ENCODE data around the gene TIAM1. TPM values are rescaled to one million over a fixed set of nuclear protein-coding genes. Genes with fewer than 3 reads are reported as not detected.

The TIAM1 gene
- total RNA-seq, 1 donor from 2014 or later = 41.3 TPM

DNA sequence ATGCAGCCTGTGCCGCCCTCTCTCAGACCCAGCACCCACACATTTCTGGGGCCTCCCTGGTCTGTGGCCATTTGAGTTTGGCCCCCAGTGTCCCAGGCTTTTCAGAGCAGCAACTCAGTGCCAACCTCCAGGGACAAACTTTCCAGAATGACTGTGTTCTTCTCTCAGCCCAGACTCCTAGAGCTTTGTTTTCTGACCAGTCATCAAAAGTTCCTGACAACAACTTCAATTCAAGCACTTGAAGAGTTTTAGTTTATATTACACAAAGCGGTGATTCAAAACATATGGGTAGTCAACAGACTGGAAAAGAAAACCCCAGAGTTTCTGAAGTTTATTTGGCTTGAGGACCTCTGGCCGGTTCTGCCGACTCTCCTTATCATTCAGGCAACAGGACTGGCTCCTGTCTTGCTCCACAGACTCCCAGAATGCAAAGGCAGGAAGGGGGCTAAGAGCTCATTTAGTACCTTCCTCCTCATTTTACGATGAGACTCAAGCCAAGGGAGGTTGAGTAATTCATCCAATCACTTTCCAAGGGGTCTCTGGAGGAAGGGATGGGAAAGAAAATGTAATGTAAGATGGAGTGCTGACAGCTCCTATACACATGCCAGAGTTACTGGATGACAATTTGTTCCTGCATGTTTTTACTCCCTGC is 27.0 kb upstream of the TIAM1 start:
- TF ChIP-seq CTCF (IDR thresholded peaks at IDR 0.05) (no peak), POLR2A (IDR thresholded peaks at IDR 0.05) (no peak), POLR2AphosphoS5 (IDR thresholded peaks at IDR 0.05; ENCODE audit: insufficient read depth in 1 of 2, low read depth in 1 of 2) (no peak)
- H3K27ac ChIP-seq = no peak overlapping the region
- no peaks in the 10 kb centered on the region for H3K36me3 ChIP-seq
- H3K27me3 ChIP-seq = no peaks in the 10 kb centered on the region
- H3K9me3 ChIP-seq = no peaks in the 10 kb centered on the region
- no peaks in the 10 kb centered on the region for H3K4me1 ChIP-seq
- DNase-seq (ENCODE audit: extremely low spot score in 2 of 2) = no peak
- intact Hi-C loops (cut with DNase I) = no loop called here
- H3K4me3 ChIP-seq = no peak overlapping the region

DNA sequence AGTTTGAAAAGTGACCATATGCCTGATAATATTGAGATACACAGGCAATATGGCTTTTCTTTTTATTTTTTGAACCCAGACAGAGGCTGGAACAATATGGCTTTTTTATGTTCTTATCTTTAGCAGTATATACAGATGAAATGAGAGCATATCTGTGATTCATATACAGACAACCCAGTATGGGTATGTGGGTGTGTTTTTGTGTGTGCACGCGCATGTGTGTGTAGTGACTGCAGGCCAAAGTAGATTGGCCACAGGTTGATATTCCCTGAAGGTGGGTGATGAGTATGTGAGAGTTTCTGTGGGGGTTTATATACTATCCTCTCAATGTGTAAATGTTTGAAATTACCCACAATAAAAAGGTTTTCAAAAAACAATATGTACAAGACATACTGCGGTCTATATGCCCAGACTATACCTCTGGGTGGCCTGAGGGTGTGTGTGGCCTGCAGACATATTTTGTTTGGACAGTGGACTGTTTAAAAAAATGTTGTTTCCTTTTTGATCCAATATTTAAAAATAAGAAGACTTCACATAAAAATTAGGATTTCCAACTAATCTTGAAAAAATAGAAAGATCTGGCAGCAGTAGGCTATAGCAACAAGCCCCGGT is 26.3 kb upstream of the TIAM1 start:
- no peaks in the 10 kb centered on the region for H3K36me3 ChIP-seq
- TF ChIP-seq POLR2AphosphoS5 (IDR thresholded peaks at IDR 0.05; ENCODE audit: insufficient read depth in 1 of 2, low read depth in 1 of 2) (no peak), POLR2A (IDR thresholded peaks at IDR 0.05) (no peak), CTCF (IDR thresholded peaks at IDR 0.05) (no peak)
- no peaks in the 10 kb centered on the region for H3K4me1 ChIP-seq
- intact Hi-C loops (cut with DNase I) = no loop called here
- H3K27ac ChIP-seq = no peak overlapping the region
- no peaks in the 10 kb centered on the region for H3K9me3 ChIP-seq
- no peak for DNase-seq (ENCODE audit: extremely low spot score in 2 of 2)
- no peaks in the 10 kb centered on the region for H3K27me3 ChIP-seq
- H3K4me3 ChIP-seq = no peak overlapping the region

- Histone ChIP-seq H3K9me3 (no peaks in the 10 kb centered on the region), H3K4me1 (no peaks in the 10 kb centered on the region), H3K27me3 (no peaks in the 10 kb centered on the region), H3K36me3 (no peaks in the 10 kb centered on the region), H3K4me3 (no peak overlapping the region), H3K27ac (no peak overlapping the region)
- TF ChIP-seq CTCF (IDR thresholded peaks at IDR 0.05) (no peak), POLR2AphosphoS5 (IDR thresholded peaks at IDR 0.05; ENCODE audit: insufficient read depth in 1 of 2, low read depth in 1 of 2) (no peak), POLR2A (IDR thresholded peaks at IDR 0.05) (no peak)
- intact Hi-C loops (cut with DNase I) = no loop called here
- DNase-seq (ENCODE audit: extremely low spot score in 2 of 2) = no peak
Observed at GRCh38 chr21:31368361-31368760, 24.3 kb upstream of the TIAM1 start.

GRCh38 chr21:31367801-31368200 is 23.7 kb upstream of the TIAM1 start:
- no peaks in the 10 kb centered on the region for H3K4me1 ChIP-seq
- no peaks in the 10 kb centered on the region for H3K9me3 ChIP-seq
- intact Hi-C loops (cut with DNase I) = no loop called here
- H3K36me3 ChIP-seq = no peaks in the 10 kb centered on the region
- DNase-seq (ENCODE audit: extremely low spot score in 2 of 2) = no peak
- no peaks in the 10 kb centered on the region for H3K27me3 ChIP-seq
- no peak overlapping the region for H3K4me3 ChIP-seq
- no peak overlapping the region for H3K27ac ChIP-seq
- no peak for TF ChIP-seq POLR2A (IDR thresholded peaks at IDR 0.05)
- no peak for TF ChIP-seq POLR2AphosphoS5 (IDR thresholded peaks at IDR 0.05; ENCODE audit: insufficient read depth in 1 of 2, low read depth in 1 of 2)
- no peak for TF ChIP-seq CTCF (IDR thresholded peaks at IDR 0.05)

GRCh38 chr21:31366825-31367224 is 22.8 kb upstream of the TIAM1 start:
- no peak overlapping the region for H3K27ac ChIP-seq
- no peaks in the 10 kb centered on the region for H3K36me3 ChIP-seq
- no peak for DNase-seq (ENCODE audit: extremely low spot score in 2 of 2)
- H3K4me1 ChIP-seq = no peaks in the 10 kb centered on the region
- TF ChIP-seq POLR2A (IDR thresholded peaks at IDR 0.05) (no peak), POLR2AphosphoS5 (IDR thresholded peaks at IDR 0.05; ENCODE audit: insufficient read depth in 1 of 2, low read depth in 1 of 2) (peak in 1 of 2 donors; percentile 69)
- no peaks in the 10 kb centered on the region for H3K27me3 ChIP-seq
- no peak overlapping the region for H3K4me3 ChIP-seq
- H3K9me3 ChIP-seq = no peaks in the 10 kb centered on the region
- intact Hi-C loops (cut with DNase I) = no loop called here

All from vagina (tissue), 2 donors.